ENCODE measurements around the gene PCDHGC5. TPM values are rescaled to one million over a fixed set of nuclear protein-coding genes. Genes with fewer than 3 reads are reported as not detected.

Gene PCDHGC5
- total RNA-seq, 1 experiment from 2014 or later: 0.25 TPM

GRCh38 chr5:141486091-141486490, 2.8 kb upstream of the PCDHGC5 start:
- H3K4me1 Mint-ChIP-seq (ENCODE audit: low read depth, unreplicated experiment): no peaks in the 10 kb centered on the region
- no peaks in the 10 kb centered on the region for H3K9me3 Mint-ChIP-seq (ENCODE audit: unreplicated experiment)
- no peak overlapping the region for H3K27ac Mint-ChIP-seq (ENCODE audit: unreplicated experiment)
- ChIA-PET CTCF (no interaction called here), POLR2A (no interaction called here)
- Histone ChIP-seq H3K4me1 (no peaks in the 10 kb centered on the region), H3K4me3 (ENCODE audit: low read depth, low read length) (no peak overlapping the region), H3K36me3 (ENCODE audit: control insufficient read depth, insufficient read depth, low read length) (no peaks in the 10 kb centered on the region), H3K9me3 (no peaks in the 10 kb centered on the region), H3K27me3 (replicated peaks; ENCODE audit: control insufficient read depth, insufficient read depth, low read length) (no peaks in the 10 kb centered on the region)
- no peaks in the 10 kb centered on the region for H3K27me3 Mint-ChIP-seq (ENCODE audit: insufficient read depth, unreplicated experiment)
- DNase-seq: no peak
- intact Hi-C loops (cut with micrococcal nuclease; ENCODE audit: unreplicated experiment): no loop called here
- BruUV-seq (replicated peaks): no TSS peak
- TF ChIP-seq, protein P1, sequence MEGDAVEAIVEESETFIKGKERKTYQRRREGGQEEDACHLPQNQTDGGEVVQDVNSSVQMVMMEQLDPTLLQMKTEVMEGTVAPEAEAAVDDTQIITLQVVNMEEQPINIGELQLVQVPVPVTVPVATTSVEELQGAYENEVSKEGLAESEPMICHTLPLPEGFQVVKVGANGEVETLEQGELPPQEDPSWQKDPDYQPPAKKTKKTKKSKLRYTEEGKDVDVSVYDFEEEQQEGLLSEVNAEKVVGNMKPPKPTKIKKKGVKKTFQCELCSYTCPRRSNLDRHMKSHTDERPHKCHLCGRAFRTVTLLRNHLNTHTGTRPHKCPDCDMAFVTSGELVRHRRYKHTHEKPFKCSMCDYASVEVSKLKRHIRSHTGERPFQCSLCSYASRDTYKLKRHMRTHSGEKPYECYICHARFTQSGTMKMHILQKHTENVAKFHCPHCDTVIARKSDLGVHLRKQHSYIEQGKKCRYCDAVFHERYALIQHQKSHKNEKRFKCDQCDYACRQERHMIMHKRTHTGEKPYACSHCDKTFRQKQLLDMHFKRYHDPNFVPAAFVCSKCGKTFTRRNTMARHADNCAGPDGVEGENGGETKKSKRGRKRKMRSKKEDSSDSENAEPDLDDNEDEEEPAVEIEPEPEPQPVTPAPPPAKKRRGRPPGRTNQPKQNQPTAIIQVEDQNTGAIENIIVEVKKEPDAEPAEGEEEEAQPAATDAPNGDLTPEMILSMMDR (IDR thresholded peaks at IDR 0.05; ENCODE audit: insufficient read depth in 1 of 2, low read depth in 1 of 2, low read length in 1 of 2, severe bottlenecking in 1 of 2, unreplicated experiment in 1 of 2): no peak
- no peak overlapping the region for H3K4me3 Mint-ChIP-seq (ENCODE audit: unreplicated experiment)
- no peaks in the 10 kb centered on the region for H3K36me3 Mint-ChIP-seq (ENCODE audit: insufficient read depth, unreplicated experiment)

DNA sequence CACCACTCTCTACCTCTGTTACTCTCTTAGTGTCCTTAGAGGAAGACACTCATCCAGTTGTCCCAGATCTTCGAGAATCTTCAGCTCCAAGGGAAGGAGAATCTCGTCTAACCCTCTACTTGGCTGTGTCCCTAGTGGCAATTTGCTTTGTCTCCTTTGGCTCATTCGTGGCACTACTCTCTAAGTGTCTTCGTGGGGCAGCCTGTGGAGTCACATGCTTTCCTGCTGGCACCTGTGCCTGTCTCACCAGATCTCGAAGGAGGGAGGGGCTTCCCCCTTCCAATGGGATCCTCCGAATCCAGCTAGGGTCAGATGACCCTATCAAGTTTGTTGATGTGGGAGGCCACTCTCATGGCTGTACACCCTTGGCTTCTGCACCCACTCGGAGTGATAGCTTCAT, 1.8 kb upstream of the PCDHGC5 start:
- Histone ChIP-seq H3K36me3 (ENCODE audit: control insufficient read depth, insufficient read depth, low read length) (no peaks in the 10 kb centered on the region), H3K4me1 (no peaks in the 10 kb centered on the region), H3K4me3 (ENCODE audit: low read depth, low read length) (no peak overlapping the region), H3K27me3 (replicated peaks; ENCODE audit: control insufficient read depth, insufficient read depth, low read length) (no peaks in the 10 kb centered on the region), H3K9me3 (no peaks in the 10 kb centered on the region)
- H3K4me1 Mint-ChIP-seq (ENCODE audit: low read depth, unreplicated experiment): no peaks in the 10 kb centered on the region
- POLR2A ChIA-PET: no interaction called here
- no peak for DNase-seq
- H3K9me3 Mint-ChIP-seq (ENCODE audit: unreplicated experiment): no peaks in the 10 kb centered on the region
- intact Hi-C loops (cut with micrococcal nuclease; ENCODE audit: unreplicated experiment): no loop called here
- TF ChIP-seq, protein P1 (IDR thresholded peaks at IDR 0.05; ENCODE audit: insufficient read depth in 1 of 2, low read depth in 1 of 2, low read length in 1 of 2, severe bottlenecking in 1 of 2, unreplicated experiment in 1 of 2): no peak
- no peak overlapping the region for H3K4me3 Mint-ChIP-seq (ENCODE audit: unreplicated experiment)
- CTCF ChIA-PET: no interaction called here
- BruUV-seq (replicated peaks): no TSS peak
- no peak overlapping the region for H3K27ac Mint-ChIP-seq (ENCODE audit: unreplicated experiment)
- no peaks in the 10 kb centered on the region for H3K27me3 Mint-ChIP-seq (ENCODE audit: insufficient read depth, unreplicated experiment)
- H3K36me3 Mint-ChIP-seq (ENCODE audit: insufficient read depth, unreplicated experiment): no peaks in the 10 kb centered on the region

DNA sequence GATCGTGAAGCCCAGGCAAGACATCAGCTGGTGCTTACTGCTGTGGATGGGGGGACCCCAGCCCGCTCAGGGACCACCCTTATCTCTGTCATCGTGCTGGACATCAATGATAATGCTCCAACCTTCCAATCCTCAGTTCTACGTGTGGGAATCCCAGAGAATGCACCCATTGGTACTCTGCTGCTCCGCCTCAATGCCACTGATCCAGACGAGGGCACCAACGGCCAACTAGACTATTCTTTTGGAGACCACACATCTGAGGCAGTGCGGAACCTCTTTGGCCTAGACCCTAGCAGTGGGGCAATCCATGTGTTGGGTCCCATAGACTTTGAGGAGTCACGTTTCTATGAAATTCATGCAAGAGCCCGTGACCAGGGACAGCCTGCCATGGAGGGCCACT, 960 bp downstream of the PCDHGC5 start:
- H3K36me3 Mint-ChIP-seq (ENCODE audit: insufficient read depth, unreplicated experiment): no peaks in the 10 kb centered on the region
- POLR2A ChIA-PET: no interaction called here
- H3K4me1 Mint-ChIP-seq (ENCODE audit: low read depth, unreplicated experiment): no peaks in the 10 kb centered on the region
- H3K4me1 ChIP-seq: no peaks in the 10 kb centered on the region
- DNase-seq: no peak
- TF ChIP-seq, protein P1 (IDR thresholded peaks at IDR 0.05; ENCODE audit: insufficient read depth in 1 of 2, low read depth in 1 of 2, low read length in 1 of 2, severe bottlenecking in 1 of 2, unreplicated experiment in 1 of 2): no peak
- no peaks in the 10 kb centered on the region for H3K36me3 ChIP-seq (ENCODE audit: control insufficient read depth, insufficient read depth, low read length)
- intact Hi-C loops (cut with micrococcal nuclease; ENCODE audit: unreplicated experiment): no loop called here
- no peaks in the 10 kb centered on the region for H3K27me3 Mint-ChIP-seq (ENCODE audit: insufficient read depth, unreplicated experiment)
- CTCF ChIA-PET: no interaction called here
- no peak overlapping the region for H3K27ac Mint-ChIP-seq (ENCODE audit: unreplicated experiment)
- H3K9me3 Mint-ChIP-seq (ENCODE audit: unreplicated experiment): no peaks in the 10 kb centered on the region
- BruUV-seq (replicated peaks): no TSS peak
- no peaks in the 10 kb centered on the region for H3K9me3 ChIP-seq
- no peak overlapping the region for H3K4me3 ChIP-seq (ENCODE audit: low read depth, low read length)
- no peak overlapping the region for H3K4me3 Mint-ChIP-seq (ENCODE audit: unreplicated experiment)
- H3K27me3 ChIP-seq (replicated peaks; ENCODE audit: control insufficient read depth, insufficient read depth, low read length): no peaks in the 10 kb centered on the region

All from Caco-2 (cell line).